Fibroblast of lung (primary cell): ENCODE data around the gene LASP1. TPM values are rescaled to one million over a fixed set of nuclear protein-coding genes. Genes with fewer than 3 reads are reported as not detected.

Source experiments
- DNase-seq, 2 donors: peaks; one replicate each; pipeline versions ENCODE4 v3.0.0 to v3.0.0-alpha.2; 2010; ENCODE audit warnings: low read depth in 2 of 2
- H2AFZ ChIP-seq: 2 replicates; pipeline ENCODE4 v1.5.1; 2012; ENCODE audit warnings: low read length, control low read depth, inconsistent platforms
- H3K27ac ChIP-seq: 2 replicates; pipeline ENCODE4 v1.5.1; 2011; ENCODE audit warnings: low read length, control low read depth; ENCODE audit not compliant: insufficient read depth
- H3K27me3 ChIP-seq: 2 replicates; pipeline ENCODE4 v1.5.1; 2011; ENCODE audit warnings: mild to moderate bottlenecking, low read length; ENCODE audit not compliant: control insufficient read depth, insufficient read depth
- H3K36me3 ChIP-seq: 2 replicates; pipeline ENCODE4 v1.5.1; 2011; ENCODE audit warnings: low read length; ENCODE audit not compliant: control insufficient read depth, insufficient read depth
- H3K4me1 ChIP-seq: 2 replicates; pipeline ENCODE4 v1.5.1; 2011; ENCODE audit warnings: low read length; ENCODE audit not compliant: control insufficient read depth, insufficient read depth; ENCODE audit errors: extremely low read depth
- H3K4me2 ChIP-seq: 2 replicates; pipeline ENCODE4 v1.5.1; 2011; ENCODE audit warnings: low read length, control low read depth; ENCODE audit not compliant: insufficient read depth; ENCODE audit errors: extremely low read depth
- H3K4me3 ChIP-seq, 4 experiments: fragments of 200-600 bp in 1 of 4; sonication (generic) in 1 of 4; replicated peaks in 1 of 4; 2 replicates each; pipeline ENCODE4 v1.5.1; 2011 to 2016; ENCODE audit warnings: low read length in 4 of 4, low read depth in 3 of 4, mild to moderate bottlenecking in 3 of 4, control low read depth in 2 of 4, inconsistent platforms in 1 of 4, mixed read lengths in 1 of 4; ENCODE audit not compliant: insufficient read depth in 1 of 4; ENCODE audit errors: control extremely low read depth in 1 of 4
- H3K79me2 ChIP-seq: 2 replicates; pipeline ENCODE4 v1.5.1; 2012; ENCODE audit warnings: mild to moderate bottlenecking, low read length, inconsistent platforms; ENCODE audit not compliant: control insufficient read depth, insufficient read depth
- H3K9ac ChIP-seq: 2 replicates; pipeline ENCODE4 v1.5.1; 2011; ENCODE audit warnings: mild to moderate bottlenecking, low read length, control low read depth; ENCODE audit not compliant: insufficient read depth
- H3K9me3 ChIP-seq: 2 replicates; pipeline ENCODE4 v1.5.1; 2012; ENCODE audit warnings: low read depth, low read length; ENCODE audit not compliant: control insufficient read depth, insufficient read depth
- H4K20me1 ChIP-seq: 2 replicates; pipeline ENCODE4 v1.5.1; 2011; ENCODE audit warnings: low read length; ENCODE audit not compliant: control insufficient read depth, insufficient read depth; ENCODE audit errors: extremely low read depth
- EZH2 ChIP-seq: IDR thresholded peaks from 2 replicates; pipeline ENCODE4 v1.5.1; 2012; ENCODE audit warnings: low read length, control low read depth, mild to moderate bottlenecking; ENCODE audit errors: missing control alignments
- polyA plus RNA-seq, 2 donors: library from polyadenylated mRNA; depleted of rRNA in 1 of 2; stranded (reverse) in 1 of 2; unstranded in 1 of 2; fragments of >200 nt; gene quantifications; 2 replicates each; pipeline ENCODE4 v1.2.1, GENCODE V29; 2011 to 2012; ENCODE audit warnings: missing spikeins in 1 of 2
- total RNA-seq: library from RNA; depleted of rRNA; stranded (reverse); fragments of >200 nt; gene quantifications from 2 replicates; pipeline ENCODE4 v1.2.1, GENCODE V29; 2014
- TF ChIP-seq, protein P1 (sequence below), 2 donors: IDR thresholded peaks in 1 of 2; conservative IDR thresholded peaks in 1 of 2; 1 replicate in 1 of 2; 2 replicates in 1 of 2; pipeline ENCODE4 v1.5.1; 2011 to 2012; ENCODE audit warnings: low read length in 2 of 2, control low read depth in 1 of 2, inconsistent platforms in 1 of 2, low read depth in 1 of 2, mild to moderate bottlenecking in 1 of 2

The LASP1 gene
- total and polyA plus RNA-seq, 2 donors (not counting 1 experiment from before 2014, with no cell fraction given): 79.8 to 208 TPM

- Histone ChIP-seq H3K79me2 (peaks cover 11% of the 10 kb centered on the region), H3K27ac (no peak overlapping the region), H3K4me1 (peaks cover 18% of the 10 kb centered on the region), H3K4me2 (no peak overlapping the region), H3K9me3 (no peaks in the 10 kb centered on the region), H3K36me3 (peaks cover 53% of the 10 kb centered on the region), H3K27me3 (no peaks in the 10 kb centered on the region), H3K9ac (no peak overlapping the region), H2AFZ (no peak overlapping the region), H4K20me1 (no peaks in the 10 kb centered on the region), H3K4me3 (no peak overlapping the region)
- DNase-seq: no peak
- no peak for TF ChIP-seq EZH2
- TF ChIP-seq, protein P1, sequence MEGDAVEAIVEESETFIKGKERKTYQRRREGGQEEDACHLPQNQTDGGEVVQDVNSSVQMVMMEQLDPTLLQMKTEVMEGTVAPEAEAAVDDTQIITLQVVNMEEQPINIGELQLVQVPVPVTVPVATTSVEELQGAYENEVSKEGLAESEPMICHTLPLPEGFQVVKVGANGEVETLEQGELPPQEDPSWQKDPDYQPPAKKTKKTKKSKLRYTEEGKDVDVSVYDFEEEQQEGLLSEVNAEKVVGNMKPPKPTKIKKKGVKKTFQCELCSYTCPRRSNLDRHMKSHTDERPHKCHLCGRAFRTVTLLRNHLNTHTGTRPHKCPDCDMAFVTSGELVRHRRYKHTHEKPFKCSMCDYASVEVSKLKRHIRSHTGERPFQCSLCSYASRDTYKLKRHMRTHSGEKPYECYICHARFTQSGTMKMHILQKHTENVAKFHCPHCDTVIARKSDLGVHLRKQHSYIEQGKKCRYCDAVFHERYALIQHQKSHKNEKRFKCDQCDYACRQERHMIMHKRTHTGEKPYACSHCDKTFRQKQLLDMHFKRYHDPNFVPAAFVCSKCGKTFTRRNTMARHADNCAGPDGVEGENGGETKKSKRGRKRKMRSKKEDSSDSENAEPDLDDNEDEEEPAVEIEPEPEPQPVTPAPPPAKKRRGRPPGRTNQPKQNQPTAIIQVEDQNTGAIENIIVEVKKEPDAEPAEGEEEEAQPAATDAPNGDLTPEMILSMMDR (conservative IDR thresholded peaks at IDR 0.05 in 1 of 2, IDR thresholded peaks at IDR 0.05 in 1 of 2; ENCODE audit: low read depth in 1 of 2, low read length in 2 of 2): no peak
Measured at GRCh38 chr17:38916771-38917170, 46.9 kb downstream of the LASP1 start.

GRCh38 chr17:38917259-38917658 is 47.4 kb downstream of the LASP1 start:
- Histone ChIP-seq H3K36me3 (peaks cover 52% of the 10 kb centered on the region), H3K79me2 (peaks cover 11% of the 10 kb centered on the region), H3K27me3 (no peaks in the 10 kb centered on the region), H3K9ac (no peak overlapping the region), H4K20me1 (no peaks in the 10 kb centered on the region), H3K9me3 (no peaks in the 10 kb centered on the region), H3K4me1 (peaks cover 19% of the 10 kb centered on the region), H3K4me2 (no peak overlapping the region), H2AFZ (no peak overlapping the region), H3K27ac (no peak overlapping the region), H3K4me3 (no peak overlapping the region)
- TF ChIP-seq, protein P1 (conservative IDR thresholded peaks at IDR 0.05 in 1 of 2, IDR thresholded peaks at IDR 0.05 in 1 of 2; ENCODE audit: low read depth in 1 of 2, low read length in 2 of 2): no peak
- TF ChIP-seq EZH2: no peak
- DNase-seq: no peak

DNA sequence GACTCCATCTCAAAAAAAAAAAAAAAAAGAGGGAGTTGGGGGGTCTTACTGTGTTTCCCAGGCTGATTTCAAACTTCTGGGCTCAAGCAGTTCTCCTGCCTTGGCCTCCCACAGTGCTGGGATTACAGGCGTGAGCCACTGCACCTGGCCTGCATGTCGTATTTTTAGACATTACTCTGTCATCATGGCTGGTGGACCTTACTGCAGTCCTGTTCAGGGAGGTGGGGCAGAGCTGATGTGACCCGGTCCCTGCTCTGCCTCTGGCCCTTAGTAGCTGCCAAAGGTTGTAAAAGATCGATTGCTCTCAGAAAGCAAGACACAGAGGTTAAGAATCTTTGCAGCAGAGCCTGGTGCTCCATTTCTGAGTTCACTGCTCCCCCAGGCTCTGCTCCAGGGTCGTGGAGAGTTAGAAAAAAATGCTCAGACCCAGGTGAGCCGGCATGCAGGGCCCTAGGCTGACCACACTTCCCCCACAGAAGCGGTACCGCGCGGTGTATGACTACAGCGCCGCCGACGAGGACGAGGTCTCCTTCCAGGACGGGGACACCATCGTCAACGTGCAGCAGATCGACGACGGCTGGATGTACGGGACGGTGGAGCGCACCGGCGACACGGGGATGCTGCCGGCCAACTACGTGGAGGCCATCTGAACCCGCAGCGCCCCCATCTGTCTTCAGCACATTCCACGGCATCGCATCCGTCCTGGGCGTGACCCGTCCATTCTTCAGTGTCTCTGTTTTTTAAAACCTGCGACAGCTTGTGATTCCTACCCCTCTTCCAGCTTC is 48.5 kb downstream of the LASP1 start:
- H4K20me1 ChIP-seq: no peaks in the 10 kb centered on the region
- H3K36me3 ChIP-seq: peaks cover 43% of the 10 kb centered on the region
- H3K27ac ChIP-seq: no peak overlapping the region
- H3K9ac ChIP-seq: no peak overlapping the region
- no peak overlapping the region for H3K4me2 ChIP-seq
- H3K9me3 ChIP-seq: no peaks in the 10 kb centered on the region
- peaks cover 2% of the 10 kb centered on the region for H3K79me2 ChIP-seq
- no peak overlapping the region for H3K4me3 ChIP-seq
- DNase-seq: no peak
- TF ChIP-seq EZH2: no peak
- TF ChIP-seq, protein P1 (conservative IDR thresholded peaks at IDR 0.05 in 1 of 2, IDR thresholded peaks at IDR 0.05 in 1 of 2; ENCODE audit: low read depth in 1 of 2, low read length in 2 of 2): no peak
- peaks cover 20% of the 10 kb centered on the region for H3K4me1 ChIP-seq
- H2AFZ ChIP-seq: no peak overlapping the region
- no peaks in the 10 kb centered on the region for H3K27me3 ChIP-seq
